ENCODE results near the gene G0S2. TPM values are rescaled to one million over a fixed set of nuclear protein-coding genes. Genes with fewer than 3 reads are reported as not detected.

Gene G0S2
- total RNA-seq, 1 experiment from 2014 or later, result 0.35 TPM

GRCh38 chr1:209692745-209693504 lies 17.7 kb downstream of the G0S2 start:
- no peak overlapping the region for H3K18ac ChIP-seq (ENCODE audit: insufficient read length, low read depth, low read length)
- no peak overlapping the region for H4K91ac ChIP-seq (ENCODE audit: insufficient read length, low read depth, low read length)
- no peak overlapping the region for H4K5ac ChIP-seq (ENCODE audit: insufficient read length, low read depth, low read length)
- H4K20me1 ChIP-seq (ENCODE audit: control insufficient read depth, insufficient read depth, insufficient read length), result no peaks in the 10 kb centered on the region
- H3K23ac ChIP-seq (ENCODE audit: insufficient read length, low read depth, low read length), result no peak overlapping the region
- Mint-ChIP-seq H3K4me1 (peaks cover 0 to 4% of the 10 kb centered on the region in 2 experiments; a peak in 2 of 4 replicates), H3K27ac (no peak overlapping the region), H3K4me3 (no peak overlapping the region), H3K36me3 (ENCODE audit: insufficient read depth in 1 of 3, low read depth in 3 of 3) (no peaks in the 10 kb centered on the region), H3K9me3 (no peaks in the 10 kb centered on the region), H3K27me3 (ENCODE audit: low read depth) (peaks cover 27% of the 10 kb centered on the region)
- H2BK120ac ChIP-seq (ENCODE audit: low read depth, low read length, poor library complexity, severe bottlenecking), result no peak overlapping the region
- no peak overlapping the region for H2BK15ac ChIP-seq (ENCODE audit: low read depth, low read length)
- no peaks in the 10 kb centered on the region for H3K79me2 ChIP-seq (ENCODE audit: insufficient read depth, low read length)
- H3K4me2 ChIP-seq (ENCODE audit: insufficient read depth, insufficient read length, low read length), result no peak overlapping the region
- no peaks in the 10 kb centered on the region for H3K79me1 ChIP-seq (ENCODE audit: insufficient read depth, low read depth, low read length, poor library complexity, severe bottlenecking)
- H3K27ac ChIP-seq (ENCODE audit: insufficient read length, low read depth, low read length), result no peak overlapping the region
- no peak overlapping the region for H2AFZ ChIP-seq (ENCODE audit: low read length)
- WGBS (ENCODE audit: extremely low coverage, insufficient read length, low lambda C conversion rate), result no CpG with 5 or more reads among the region's 3 CpGs
- H3K14ac ChIP-seq (ENCODE audit: insufficient read depth, low read length), result no peak overlapping the region
- no peak overlapping the region for H4K8ac ChIP-seq (replicated peaks; ENCODE audit: insufficient read length, low read depth, low read length)
- DNase-seq, result peak; percentile 66
- peak; percentile 92 for TF ChIP-seq CTCF (conservative IDR thresholded peaks at IDR 0.05)
- H2AK5ac ChIP-seq (ENCODE audit: insufficient read length, low read length), result no peak overlapping the region
- no peaks in the 10 kb centered on the region for H3K9me3 ChIP-seq (ENCODE audit: control insufficient read depth, low read depth, low read length)
- no peak overlapping the region for H3K4ac ChIP-seq (ENCODE audit: low read depth, low read length)
- no peaks in the 10 kb centered on the region; the same call in 1 of the 2 replicates for H3K27me3 ChIP-seq (ENCODE audit: insufficient read depth, low read length)
- no peak overlapping the region for H2BK12ac ChIP-seq (ENCODE audit: insufficient read length, low read depth, low read length)
- no peaks in the 10 kb centered on the region for H3K23me2 ChIP-seq (ENCODE audit: insufficient read length, low read depth, low read length, poor library complexity, severe bottlenecking)
- no peaks in the 10 kb centered on the region for H3K4me1 ChIP-seq (ENCODE audit: insufficient read depth, low read length)
- no peak overlapping the region for H3T11ph ChIP-seq (ENCODE audit: low read length)
- no peak overlapping the region for H3K56ac ChIP-seq (ENCODE audit: insufficient read length, low read depth, low read length)
- H2BK20ac ChIP-seq (ENCODE audit: low read depth, low read length, poor library complexity, severe bottlenecking), result no peak overlapping the region
- H3K9ac ChIP-seq (ENCODE audit: extremely low read depth, insufficient read length, low read length), result no peak overlapping the region
- H2BK5ac ChIP-seq (ENCODE audit: insufficient read length, low read length), result no peak overlapping the region
